ENCODE data around the gene PSORS1C2.

PSORS1C2 gene

DNA sequence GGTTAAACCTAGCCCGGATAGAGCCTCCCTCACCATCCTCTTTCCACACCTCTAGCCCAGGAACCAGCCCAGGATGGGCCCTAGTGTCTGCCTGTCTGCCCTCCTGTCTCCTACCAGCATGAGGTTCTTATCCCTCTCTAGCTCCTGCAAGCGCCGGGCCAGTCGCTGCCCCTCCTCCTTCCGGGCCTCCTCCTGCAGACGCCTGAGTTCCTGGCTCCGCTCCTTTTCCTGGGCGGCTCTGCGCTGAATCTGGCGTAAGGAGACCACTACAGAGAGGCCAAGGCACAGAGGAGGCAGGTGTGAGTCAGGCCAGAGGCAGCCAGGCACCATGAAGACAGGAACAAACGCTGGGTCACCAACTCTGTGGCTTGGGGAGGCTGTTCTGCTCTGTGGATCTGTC, 4.3 kb upstream of the PSORS1C2 start:
- in situ Hi-C loops (cut with MboI; ENCODE audit: low sequenced_read_pairs), result no loop called here

DNA sequence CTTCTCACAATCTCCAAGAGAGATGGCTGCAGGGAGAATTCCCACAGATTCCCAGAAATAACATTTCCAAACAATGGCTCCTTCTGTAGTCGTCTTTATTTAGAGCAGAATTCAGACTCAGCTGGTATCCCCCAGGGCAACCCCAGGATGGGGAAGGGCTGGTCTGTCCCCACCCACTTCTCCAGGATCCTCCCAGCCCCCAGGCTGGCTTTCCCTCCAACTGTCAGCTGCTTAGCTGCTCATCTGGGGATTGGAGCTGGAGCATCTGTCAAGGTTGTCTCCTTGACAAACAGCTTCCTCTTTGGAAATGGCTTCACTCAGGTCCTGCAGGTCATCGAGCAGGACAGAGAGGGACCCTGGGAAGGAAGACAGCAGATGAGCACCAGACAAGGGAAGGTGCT, 3.5 kb upstream of the PSORS1C2 start:
- in situ Hi-C loops (cut with MboI; ENCODE audit: low sequenced_read_pairs), result no loop called here

DNA sequence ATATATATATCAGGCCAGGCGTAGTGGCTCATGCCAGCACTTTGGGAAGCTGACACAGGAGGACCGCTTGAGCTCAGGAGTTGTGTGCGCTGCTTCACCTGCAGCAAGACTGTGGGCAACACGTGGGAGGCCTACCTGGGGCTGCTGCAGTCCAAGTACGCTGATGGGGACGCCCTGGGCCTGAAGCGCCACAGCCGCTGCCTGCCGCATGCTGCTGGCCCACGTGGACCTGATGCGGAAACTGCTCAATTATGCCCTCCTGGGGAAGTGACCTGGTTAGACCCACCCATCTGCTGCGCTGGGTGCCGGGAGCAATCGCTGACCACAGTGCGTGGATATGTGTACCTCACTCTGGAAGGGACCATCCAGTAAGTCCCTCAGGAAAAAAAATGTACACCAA, 1.8 kb upstream of the PSORS1C2 start:
- in situ Hi-C loops (cut with MboI; ENCODE audit: low sequenced_read_pairs), result no loop called here

DNA sequence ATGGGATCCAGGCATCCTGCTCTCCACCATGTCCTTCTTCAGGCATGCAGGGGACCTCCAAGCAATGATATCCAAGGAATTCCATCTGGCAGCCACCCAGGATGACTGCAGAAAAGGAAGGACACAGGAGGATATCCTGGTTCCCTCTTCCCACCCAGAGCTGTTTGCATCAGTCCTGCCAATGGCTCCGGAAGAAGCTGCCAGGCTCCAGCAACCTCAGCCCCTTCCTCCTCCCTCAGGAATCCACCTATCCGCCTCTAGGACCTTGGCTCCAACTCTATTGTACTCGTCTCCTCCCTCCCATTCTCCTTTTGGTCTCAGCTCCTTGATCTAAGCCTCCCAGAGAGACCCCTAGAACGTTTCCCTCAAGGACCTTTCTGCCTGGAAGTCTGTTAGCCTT, 733 bp upstream of the PSORS1C2 start:
- in situ Hi-C loops (cut with MboI; ENCODE audit: low sequenced_read_pairs), result loop anchor here (5.0 to 10.0 kb wide), 2 partner anchors 48 to 225 kb away; no protein-coding TSS in a partner anchor

DNA sequence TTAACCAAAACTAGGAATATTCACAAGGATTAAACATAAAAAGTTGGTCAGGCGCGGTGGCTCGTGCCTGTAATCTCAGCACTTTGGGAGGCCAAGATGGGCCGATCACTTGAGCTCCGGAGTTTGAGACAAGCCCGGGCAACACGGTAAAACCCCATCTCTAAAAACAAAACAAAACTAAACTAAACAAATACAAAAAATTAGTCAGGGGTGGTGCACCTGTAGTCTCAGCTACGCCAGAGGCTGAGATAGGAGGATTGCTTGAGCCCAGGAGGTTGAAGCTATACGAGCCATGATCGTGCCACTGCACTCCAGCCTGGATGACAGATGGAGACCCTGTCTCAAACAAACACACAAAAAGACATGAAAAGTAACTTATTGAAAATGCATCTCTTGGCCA, 3.2 kb downstream of the PSORS1C2 start:
- in situ Hi-C loops (cut with MboI; ENCODE audit: low sequenced_read_pairs), result loop anchor here (5.0 to 10.0 kb wide), 2 partner anchors 52 to 229 kb away; no protein-coding TSS in a partner anchor

DNA sequence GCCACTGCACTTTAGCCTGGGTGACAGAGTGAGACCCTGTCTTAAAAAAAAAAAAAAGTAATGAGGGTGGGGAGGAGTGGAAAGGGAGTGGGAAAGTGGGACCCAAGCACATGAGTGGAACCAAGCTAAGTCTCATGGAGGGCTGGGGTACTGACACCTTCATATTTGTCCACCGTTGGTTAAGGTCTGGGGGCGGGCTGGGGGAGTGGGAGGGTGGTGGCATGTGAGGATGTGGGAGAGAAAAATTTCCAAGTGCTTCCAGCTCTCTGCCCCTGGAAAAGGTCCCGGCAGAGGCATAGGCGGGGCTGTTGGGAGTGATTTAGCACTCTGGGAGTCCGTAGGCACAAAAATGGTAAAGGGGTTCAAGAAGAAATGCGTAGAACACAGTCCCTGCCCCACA, 6.1 kb downstream of the PSORS1C2 start:
- in situ Hi-C loops (cut with MboI; ENCODE audit: low sequenced_read_pairs), result loop anchor here (10.0 kb wide), 1 partner anchor 232 kb away; no protein-coding TSS in a partner anchor

DNA sequence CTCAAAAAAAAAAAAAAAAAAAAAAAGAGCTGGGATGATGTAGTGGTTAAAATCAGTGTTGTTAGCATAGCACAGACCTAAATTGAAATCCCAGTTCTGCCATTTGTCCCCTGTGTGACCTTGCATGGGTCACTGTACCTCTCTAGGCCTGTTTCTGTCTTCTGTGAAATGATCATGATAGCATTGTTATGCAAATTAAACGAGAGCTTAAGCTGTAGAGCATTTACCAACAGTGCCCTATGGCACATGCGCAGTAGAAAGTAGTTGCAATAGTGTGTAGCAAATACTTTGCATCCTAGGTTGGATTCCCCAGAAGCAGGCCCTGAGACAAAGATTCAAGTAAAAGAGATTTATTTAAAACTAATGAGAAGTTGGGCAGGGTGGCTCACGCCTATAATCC, 7.3 kb downstream of the PSORS1C2 start:
- in situ Hi-C loops (cut with MboI; ENCODE audit: low sequenced_read_pairs), result loop anchor here (10.0 kb wide), 1 partner anchor 233 kb away; no protein-coding TSS in a partner anchor

DNA sequence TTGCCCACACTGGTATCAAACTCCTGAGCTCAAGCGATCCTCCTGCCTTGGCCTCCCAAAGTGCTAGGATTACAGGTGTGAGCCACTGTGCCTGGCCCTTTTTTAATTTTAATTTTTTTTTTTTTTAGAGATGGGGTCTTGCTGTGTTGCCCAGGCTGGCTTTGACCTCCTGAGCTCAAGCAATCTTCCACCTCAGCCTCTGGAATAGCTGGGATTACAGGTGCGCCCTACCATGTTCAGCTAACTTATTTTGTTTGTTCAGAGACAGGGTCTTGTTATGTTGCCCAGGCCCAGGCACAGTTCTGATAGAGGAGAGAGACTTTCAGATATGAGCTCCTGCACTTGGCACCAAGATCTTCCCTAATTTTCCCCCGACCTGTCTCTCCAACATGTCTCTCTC, 8.1 kb downstream of the PSORS1C2 start:
- in situ Hi-C loops (cut with MboI; ENCODE audit: low sequenced_read_pairs), result loop anchor here (10.0 kb wide), 1 partner anchor 234 kb away; no protein-coding TSS in a partner anchor

DNA sequence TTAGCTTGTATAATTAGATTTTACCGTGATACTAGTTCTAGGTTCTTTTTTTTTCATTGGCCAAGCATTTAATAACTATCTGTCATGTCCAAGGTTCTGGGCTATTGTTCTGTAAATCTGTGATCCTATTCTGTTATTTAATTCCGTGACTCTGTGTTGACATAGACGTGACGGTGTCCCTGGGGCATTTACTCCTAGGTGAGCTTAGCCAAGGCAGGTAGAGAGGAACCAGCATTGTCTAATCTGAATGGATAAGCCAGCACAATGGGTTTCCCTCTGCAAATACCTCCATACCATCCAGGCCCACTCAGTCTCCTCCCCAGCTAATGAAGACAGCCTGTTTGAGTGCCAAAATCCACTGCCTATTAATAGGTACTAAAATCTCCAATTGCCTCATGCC, 9.7 kb downstream of the PSORS1C2 start:
- in situ Hi-C loops (cut with MboI; ENCODE audit: low sequenced_read_pairs), result no loop called here

DNA sequence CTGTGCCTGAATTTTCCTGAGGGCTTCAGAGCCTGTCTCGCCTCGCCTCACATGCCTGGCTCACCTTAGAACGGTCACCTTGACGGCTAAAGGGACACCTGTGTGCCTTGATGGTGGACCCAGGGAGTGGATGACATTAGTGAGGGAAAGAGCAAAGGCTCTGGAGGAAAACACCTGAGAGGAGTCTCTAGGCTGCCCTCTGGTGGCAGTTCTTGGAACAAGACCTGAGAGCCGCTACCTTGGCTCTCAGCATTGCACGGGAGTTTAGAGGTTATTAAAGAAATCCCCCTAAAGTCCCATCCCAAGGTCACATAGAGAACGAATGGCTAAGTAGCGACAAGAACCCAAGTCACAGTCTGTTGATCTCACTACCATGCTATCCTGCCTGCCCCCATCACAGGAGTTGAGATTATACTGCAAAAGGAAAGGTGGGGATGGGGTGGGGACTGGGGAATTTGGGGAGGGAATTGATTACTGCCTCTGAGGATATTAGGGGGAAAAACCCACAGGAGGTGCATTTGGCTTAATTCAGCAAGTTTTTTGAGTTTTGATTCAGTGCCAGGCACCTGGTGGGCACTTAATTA, 10.7 kb downstream of the PSORS1C2 start:
- in situ Hi-C loops (cut with MboI; ENCODE audit: low sequenced_read_pairs), result no loop called here

DNA sequence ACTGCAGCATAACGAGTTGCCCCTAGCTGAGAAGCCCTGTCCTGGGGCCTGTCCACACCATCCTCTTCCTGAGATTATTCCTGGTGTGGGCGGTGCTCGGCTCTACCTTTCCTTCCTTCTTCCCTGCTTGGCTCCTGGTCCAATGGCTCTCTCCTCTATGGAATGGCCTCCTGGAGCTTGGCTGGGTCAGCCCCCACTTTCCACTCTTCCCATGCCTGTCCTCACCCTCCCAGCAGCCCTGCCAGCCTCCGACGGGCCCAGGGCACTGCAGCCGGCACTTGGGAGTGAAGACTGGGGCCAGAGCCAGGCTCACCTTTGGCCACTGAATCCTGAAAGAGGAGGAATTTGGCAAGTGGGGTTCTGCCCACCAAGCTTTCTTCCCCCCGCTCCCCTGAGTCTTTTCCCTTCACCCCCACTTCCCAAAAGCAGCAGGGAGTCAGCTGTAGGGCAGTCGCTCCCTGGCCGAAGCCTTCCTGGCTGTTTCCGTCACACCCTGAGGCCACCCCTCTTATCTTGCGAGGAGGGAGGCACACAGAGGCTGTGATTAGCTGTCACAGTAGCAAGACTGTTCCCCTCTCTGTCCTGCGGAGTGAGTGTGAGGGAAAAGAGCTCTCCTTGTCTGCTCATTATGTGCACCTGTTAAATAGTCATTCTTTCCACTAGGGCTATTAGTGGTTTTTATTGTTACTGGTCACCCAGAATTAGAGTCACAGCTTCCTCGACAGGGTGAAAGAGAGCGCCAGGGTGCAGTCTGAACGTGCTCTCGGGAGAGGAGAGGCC, 12.3 kb downstream of the PSORS1C2 start:
- in situ Hi-C loops (cut with MboI; ENCODE audit: low sequenced_read_pairs), result no loop called here

DNA sequence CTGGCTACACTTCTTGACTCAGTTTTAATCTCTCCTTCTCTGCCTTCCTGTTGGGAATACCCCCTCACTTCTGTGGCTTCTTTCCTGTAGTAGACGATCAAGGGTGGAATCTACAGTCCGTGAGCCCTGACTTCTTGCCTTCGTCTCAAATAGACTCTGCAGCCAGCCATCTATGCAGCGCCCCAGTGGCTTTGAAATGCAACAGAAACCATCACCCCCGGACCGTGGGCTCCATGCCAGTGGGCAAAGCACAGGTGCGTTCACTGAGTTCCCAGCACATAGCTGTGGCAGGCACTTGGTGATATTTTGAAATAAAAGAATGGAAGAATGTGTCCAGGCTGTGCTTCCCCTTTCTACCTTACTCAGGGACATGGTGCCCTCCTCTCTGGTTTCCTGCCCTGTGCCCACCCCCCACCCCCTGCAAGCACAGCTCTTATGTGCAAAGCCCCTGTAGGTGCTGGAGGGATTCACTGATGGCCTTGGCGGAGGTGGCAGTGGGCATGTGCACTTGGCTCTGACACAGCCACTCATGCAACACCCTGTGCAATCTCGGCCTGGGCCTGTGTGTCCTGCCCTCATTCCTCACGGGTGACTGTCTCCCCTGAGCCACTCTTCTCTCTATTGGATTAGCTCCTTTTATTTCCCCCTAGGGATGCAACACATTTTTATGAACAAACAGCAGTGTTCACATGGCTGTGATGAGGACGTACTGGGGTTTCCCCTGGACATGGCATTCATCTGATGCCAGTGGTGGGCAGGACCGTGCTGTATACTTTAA, 13.1 kb downstream of the PSORS1C2 start:
- in situ Hi-C loops (cut with MboI; ENCODE audit: low sequenced_read_pairs), result no loop called here

DNA sequence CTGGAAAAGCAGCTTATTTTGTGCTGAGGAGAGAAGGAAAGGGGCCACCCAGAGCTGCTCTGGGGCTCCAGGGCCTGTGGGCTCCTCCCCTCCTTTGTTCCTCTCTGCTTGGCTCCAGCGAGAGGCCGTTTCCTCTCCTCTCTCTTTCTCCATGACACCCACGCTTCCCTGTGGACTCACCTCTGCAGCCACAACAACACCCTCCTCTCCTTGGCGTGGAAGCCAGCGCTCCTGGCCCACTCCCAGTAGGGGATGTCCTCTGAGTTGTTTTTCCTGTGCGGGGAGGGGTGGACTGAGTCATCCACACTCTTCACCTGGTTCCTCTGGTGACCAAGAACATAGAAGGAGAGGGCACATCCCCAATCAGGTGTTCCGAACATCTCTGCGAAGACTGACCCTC, 13.7 kb downstream of the PSORS1C2 start:
- in situ Hi-C loops (cut with MboI; ENCODE audit: low sequenced_read_pairs), result no loop called here

DNA sequence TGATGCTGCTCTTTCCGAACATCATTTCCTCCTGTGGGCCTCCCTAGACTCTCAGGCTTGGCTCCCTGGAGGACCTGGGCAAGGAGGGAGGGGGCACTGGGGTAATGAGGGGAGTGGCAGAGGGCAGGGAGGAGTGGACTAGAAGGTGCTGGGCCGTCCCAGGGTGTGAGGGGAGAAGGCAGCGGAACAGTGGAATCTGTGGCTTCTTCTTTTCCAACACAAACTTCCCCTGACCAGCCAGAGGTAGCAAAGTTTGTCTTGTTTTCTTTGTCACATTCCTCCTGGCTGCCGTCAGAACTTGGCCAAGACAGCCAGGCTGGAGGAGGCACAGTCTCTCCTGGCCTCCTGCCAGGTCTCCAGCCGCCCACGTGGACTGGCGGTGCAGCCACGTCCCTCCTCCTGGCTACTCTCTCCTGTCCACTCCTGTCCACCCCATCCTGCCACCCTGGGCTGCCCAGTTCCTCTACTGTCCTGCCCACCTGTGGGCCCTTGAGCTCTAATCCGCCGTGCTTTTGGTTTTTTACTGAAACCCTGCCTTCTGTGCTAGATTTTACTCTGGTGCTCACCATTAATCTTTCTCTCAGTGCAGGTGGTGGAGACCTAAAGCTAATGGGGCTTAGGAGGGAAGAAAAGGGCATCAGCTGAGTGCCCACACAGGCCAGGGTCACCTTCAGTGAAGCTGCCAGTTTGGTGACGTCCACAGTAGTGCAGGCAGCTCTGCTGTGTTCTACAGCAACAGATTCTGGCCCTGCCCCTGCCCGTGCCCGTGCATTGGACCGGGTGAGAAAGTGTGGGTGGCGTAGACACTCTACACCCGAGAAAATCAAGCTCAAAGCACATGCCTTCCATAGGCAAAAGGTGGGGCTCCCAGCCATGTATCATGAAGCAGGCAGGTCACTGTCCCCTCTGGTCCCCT, 15.8 kb downstream of the PSORS1C2 start:
- in situ Hi-C loops (cut with MboI; ENCODE audit: low sequenced_read_pairs), result no loop called here

DNA sequence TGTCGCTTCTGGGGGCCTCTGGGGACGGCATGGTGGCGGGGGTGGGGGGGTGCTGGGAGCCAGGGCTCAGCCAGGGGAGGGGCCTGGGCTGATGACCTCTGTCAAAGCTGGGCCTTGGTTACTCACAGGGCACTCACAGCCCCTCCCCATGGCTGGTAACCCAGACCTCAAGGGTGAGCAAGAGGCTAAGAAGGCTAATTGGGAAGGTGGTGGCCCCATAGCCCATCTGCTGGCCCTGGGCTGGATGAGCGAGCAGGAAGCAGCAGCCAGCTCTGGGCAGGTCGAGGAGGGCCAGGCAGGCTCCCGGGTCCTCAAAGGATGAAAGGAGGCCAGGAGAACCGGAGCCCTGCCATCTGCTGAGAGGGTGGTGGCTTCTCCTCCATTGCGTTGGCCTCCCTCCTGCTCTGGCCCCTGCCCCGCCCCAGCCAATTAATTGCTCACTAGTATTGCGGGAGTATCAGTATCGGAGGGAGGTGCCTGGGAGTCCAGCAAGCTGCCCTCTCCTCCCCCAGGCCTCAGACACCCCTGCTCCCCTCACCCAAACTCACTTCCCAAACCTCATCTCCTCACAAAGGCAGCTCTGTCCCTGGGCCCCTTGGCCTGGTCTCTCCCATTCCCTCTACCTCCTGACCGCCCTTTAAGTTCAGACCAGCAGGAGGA, 17.6 kb downstream of the PSORS1C2 start:
- in situ Hi-C loops (cut with MboI; ENCODE audit: low sequenced_read_pairs), result no loop called here

DNA sequence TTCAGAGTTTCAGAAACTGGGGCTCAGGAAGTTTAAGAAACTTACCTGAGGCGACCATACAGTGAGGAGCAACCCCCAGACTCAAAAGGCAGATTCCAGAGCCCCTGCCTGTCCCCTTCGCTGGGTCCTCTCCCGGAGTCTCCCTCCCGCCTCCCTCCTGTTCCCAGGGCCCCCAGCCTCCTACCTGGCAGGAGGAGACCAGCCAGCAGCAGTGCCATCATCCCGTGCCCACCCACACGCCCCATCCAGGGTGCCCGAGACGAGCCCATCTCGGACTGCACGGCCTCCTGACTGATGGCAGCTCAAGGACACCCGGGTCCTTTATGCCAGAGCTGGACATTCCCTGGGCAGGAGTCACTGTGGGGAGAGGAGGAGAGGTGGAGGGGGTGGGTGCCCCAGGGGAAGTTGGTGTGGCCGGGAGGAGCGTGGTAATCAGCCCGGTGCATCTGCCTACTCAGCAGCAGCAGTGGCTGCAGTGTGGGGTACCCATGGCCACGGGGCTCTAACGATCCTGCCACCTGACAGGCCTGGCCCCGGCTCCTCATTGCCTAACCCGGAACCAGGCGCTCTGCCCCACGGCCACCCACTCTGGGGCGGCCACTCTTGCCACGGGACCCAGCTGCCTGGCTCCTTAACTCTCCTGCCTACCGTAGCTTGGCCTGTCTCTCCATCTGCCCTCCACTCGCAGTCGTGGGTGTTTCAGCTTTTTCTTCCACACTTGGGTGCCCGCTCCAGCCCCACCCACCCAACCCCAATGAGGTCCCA, 18.5 kb downstream of the PSORS1C2 start, which contains the start of gene CDSN:
Gene CDSN (minus strand): TSS at position 296 of the 765 bp plus-strand sequence. CDS start 27 bp downstream, at position 269.
- in situ Hi-C loops (cut with MboI; ENCODE audit: low sequenced_read_pairs), result no loop called here

DNA sequence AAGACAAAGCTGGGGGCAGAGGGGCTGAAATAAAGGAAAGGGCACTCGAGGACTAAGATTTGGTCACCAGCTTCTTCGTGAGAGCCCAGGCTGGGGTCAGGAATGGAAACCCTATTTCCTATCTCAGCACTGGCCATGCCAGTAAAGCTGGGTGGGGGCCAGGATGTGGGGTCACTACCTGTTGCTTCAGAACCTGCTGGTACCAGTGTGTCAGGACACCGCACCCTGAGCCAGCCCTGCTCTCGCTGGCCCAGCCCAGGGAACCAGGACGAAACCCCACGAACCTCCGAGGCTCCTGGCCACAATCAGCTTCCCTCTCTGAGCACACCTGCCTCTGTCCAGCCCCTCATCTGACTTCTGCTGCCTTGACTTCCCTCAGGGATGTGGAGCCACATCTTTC, 20.7 kb downstream of the PSORS1C2 start:
- in situ Hi-C loops (cut with MboI; ENCODE audit: low sequenced_read_pairs), result no loop called here

DNA sequence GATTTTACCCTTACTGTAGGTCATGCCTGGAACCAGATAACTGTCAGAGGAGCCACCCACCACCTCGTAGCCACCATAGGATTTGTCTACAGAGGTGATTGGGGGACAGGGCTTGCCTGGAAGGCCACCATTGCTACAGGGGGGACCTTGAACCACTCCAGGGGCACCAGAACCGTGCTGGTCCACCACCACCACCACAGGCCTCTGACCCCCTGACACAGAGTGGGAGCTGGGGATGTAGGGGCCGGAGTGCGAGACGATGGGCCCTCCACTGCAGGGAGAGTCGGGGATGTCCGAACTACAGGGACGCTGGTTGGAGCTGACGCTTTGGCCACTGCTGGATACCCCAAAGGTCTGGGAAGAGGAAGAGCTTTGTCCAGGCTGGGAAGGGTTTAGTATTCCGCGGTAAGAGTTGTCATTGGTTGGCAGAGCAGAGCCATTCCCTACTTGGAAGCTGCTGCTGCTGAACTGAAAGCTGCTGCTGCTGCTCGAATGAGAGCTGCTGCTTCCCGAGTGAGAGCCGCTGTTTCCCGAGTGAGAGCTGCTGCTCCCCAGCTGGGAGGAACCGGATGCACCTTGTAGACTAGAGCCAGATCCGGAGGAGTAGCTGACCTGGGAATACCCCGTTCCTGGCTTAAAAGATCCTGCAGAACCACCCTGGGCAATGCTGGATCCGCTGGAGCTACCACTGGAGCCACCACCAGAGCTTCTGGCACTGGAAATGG, 22.0 kb downstream of the PSORS1C2 start:
- in situ Hi-C loops (cut with MboI; ENCODE audit: low sequenced_read_pairs), result no loop called here
